Measurements from ENCODE around the gene CLCN3. TPM values are rescaled to one million over a fixed set of nuclear protein-coding genes. Genes with fewer than 3 reads are reported as not detected.

CLCN3 gene
- total and polyA plus RNA-seq, 12 donors: 11.9 to 106 (median 61.5) TPM

- H3K36me3 ChIP-seq (replicated peaks in 1 of 2): peaks cover 0 to 10% of the 10 kb centered on the region in 2 donors
- 80 to 100% (median 92%) methylated on average over 2 of the region's 2 CpGs for WGBS, 4 donors
- TF ChIP-seq POLR2A (IDR thresholded peaks at IDR 0.05) (no peak), CTCF (IDR thresholded peaks at IDR 0.05) (no peak)
- DNase-seq: no peak
- H3K9me3 ChIP-seq (replicated peaks in 1 of 3): peaks cover 0 to 6% (median 0%) of the 10 kb centered on the region in 3 donors
- H3K27me3 ChIP-seq: no peaks in the 10 kb centered on the region
- H3K27ac ChIP-seq: no peak overlapping the region
- no peaks in the 10 kb centered on the region for H3K4me1 ChIP-seq (replicated peaks in 1 of 2)
- no peak overlapping the region for H3K4me3 ChIP-seq
- intact Hi-C loops (cut with DNase I): no loop called here
Observed at GRCh38 chr4:169582203-169582602, 38.2 kb upstream of the CLCN3 start.

DNA sequence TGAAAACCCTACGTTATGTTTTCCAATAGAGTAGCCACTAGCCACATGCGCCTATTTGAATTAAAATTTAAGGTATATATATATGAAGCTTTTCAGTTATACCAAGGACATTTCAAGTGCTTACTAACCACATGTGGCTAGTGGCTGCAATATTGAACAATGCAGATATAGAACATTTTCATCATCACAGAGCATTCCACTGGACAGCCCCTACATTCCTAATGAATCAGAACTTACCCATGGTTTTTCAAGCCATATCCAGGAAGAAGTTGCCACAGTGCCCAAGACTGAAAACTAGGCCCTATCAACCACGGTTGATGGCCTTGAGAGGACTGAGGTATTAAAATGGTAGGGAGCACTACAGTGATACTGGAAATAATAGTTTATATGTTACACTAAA lies 37.7 kb upstream of the CLCN3 start:
- Histone ChIP-seq H3K4me1 (replicated peaks in 1 of 2) (no peaks in the 10 kb centered on the region), H3K4me3 (no peak overlapping the region), H3K9me3 (replicated peaks in 1 of 3) (peaks cover 0 to 6% (median 0%) of the 10 kb centered on the region in 3 donors), H3K27ac (no peak overlapping the region), H3K27me3 (no peaks in the 10 kb centered on the region), H3K36me3 (replicated peaks in 1 of 2) (peaks cover 0 to 10% of the 10 kb centered on the region in 2 donors)
- no peak for TF ChIP-seq POLR2A (IDR thresholded peaks at IDR 0.05)
- TF ChIP-seq CTCF (IDR thresholded peaks at IDR 0.05): no peak
- DNase-seq: no peak
- WGBS, 4 donors: 93 to 96% (median 95%) methylated on average over 3 of the region's 3 CpGs
- intact Hi-C loops (cut with DNase I): no loop called here

- intact Hi-C loops (cut with DNase I): no loop called here
- Histone ChIP-seq H3K27me3 (no peaks in the 10 kb centered on the region), H3K4me3 (no peak overlapping the region), H3K27ac (no peak overlapping the region), H3K36me3 (replicated peaks in 1 of 2) (peaks cover 0 to 10% of the 10 kb centered on the region in 2 donors), H3K9me3 (replicated peaks in 1 of 3) (peaks cover 0 to 6% (median 0%) of the 10 kb centered on the region in 3 donors), H3K4me1 (replicated peaks in 1 of 2) (no peaks in the 10 kb centered on the region)
- DNase-seq: no peak
- no peak for TF ChIP-seq POLR2A (IDR thresholded peaks at IDR 0.05)
- 44 to 71% (median 58%) methylated on average over 2 of the region's 2 CpGs for WGBS, 4 donors
Observed at GRCh38 chr4:169583563-169583962, 36.8 kb upstream of the CLCN3 start.

- Histone ChIP-seq H3K27ac (no peak overlapping the region), H3K9me3 (replicated peaks in 1 of 3) (no peaks in the 10 kb centered on the region), H3K27me3 (no peaks in the 10 kb centered on the region), H3K4me3 (no peak overlapping the region), H3K36me3 (replicated peaks in 1 of 2) (peaks cover 0 to 4% of the 10 kb centered on the region in 2 donors), H3K4me1 (replicated peaks in 1 of 2) (no peaks in the 10 kb centered on the region)
- TF ChIP-seq CTCF (IDR thresholded peaks at IDR 0.05) (no peak), POLR2A (IDR thresholded peaks at IDR 0.05) (no peak)
- WGBS, 4 donors: 88 to 100% (median 95%) methylated on average over 1 of the region's 1 CpG
- intact Hi-C loops (cut with DNase I): no loop called here
- no peak for DNase-seq
Observed at GRCh38 chr4:169593050-169593560, 27.3 kb upstream of the CLCN3 start.

DNA sequence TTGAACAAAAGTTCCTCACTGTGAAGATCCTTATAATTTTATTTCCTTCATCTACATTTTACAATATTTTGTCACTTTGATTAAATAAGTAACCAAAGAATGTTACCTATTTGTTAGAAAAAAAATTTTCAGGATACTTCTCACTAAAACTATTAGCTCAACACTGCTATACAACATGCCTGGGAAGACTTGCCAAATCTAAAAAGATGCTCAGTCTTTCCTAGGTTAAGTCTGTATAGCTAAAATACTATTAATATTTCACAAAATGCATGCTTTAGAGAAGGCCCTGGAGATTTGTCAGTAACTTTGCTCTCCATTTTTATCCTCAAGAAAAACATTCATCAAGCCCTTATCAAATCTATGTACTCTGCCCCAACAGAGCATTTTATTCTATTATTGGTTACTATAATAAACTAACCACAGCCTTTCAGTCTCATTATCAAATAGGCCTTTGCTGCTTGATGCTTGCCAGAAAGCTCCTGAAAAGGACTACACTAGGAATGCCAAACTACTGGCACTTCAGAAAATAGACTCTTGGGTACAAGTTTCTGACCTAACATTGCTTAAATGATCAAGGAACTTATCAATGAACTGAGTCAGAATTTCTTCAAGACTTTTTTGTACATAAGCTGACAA lies 25.7 kb upstream of the CLCN3 start:
- Histone ChIP-seq H3K27me3 (no peaks in the 10 kb centered on the region), H3K36me3 (replicated peaks in 1 of 2) (peaks cover 0 to 4% of the 10 kb centered on the region in 2 donors), H3K4me3 (no peak overlapping the region), H3K9me3 (replicated peaks in 1 of 3) (no peaks in the 10 kb centered on the region), H3K27ac (no peak overlapping the region), H3K4me1 (replicated peaks in 1 of 2) (no peaks in the 10 kb centered on the region)
- no peak for DNase-seq
- TF ChIP-seq CTCF (IDR thresholded peaks at IDR 0.05) (no peak), POLR2A (IDR thresholded peaks at IDR 0.05) (no peak)
- intact Hi-C loops (cut with DNase I): no loop called here
